Neural crest cell (in vitro differentiated cells): ENCODE measurements around the gene NFIB. TPM values are rescaled to one million over a fixed set of nuclear protein-coding genes. Genes with fewer than 3 reads are reported as not detected.
A peak's percentile ranks its signal among the peaks of the same experiment; 100 is the strongest.

Experiments used
- DNase-seq: peaks from one replicate; pipeline ENCODE4 v3.0.0; 2021; ENCODE audit warnings: low read depth, mixed read lengths, low spot score
- H3K27ac Mint-ChIP-seq: one replicate; pipeline ENCODE4 v1.8.0; 2021; ENCODE audit warnings: mild to moderate bottlenecking, mixed read lengths; ENCODE audit not compliant: unreplicated experiment
- H3K27me3 Mint-ChIP-seq: 2 replicates; pipeline ENCODE4 v1.8.0; 2021; ENCODE audit warnings: low read depth, mild to moderate bottlenecking, mixed read lengths
- H3K36me3 Mint-ChIP-seq: 2 replicates; pipeline ENCODE4 v1.8.0; 2021; ENCODE audit warnings: low read depth, mild to moderate bottlenecking, mixed read lengths
- H3K4me1 Mint-ChIP-seq: 2 replicates; pipeline ENCODE4 v1.8.0; 2021; ENCODE audit warnings: mixed read lengths
- H3K4me3 Mint-ChIP-seq: one replicate; pipeline ENCODE4 v1.8.0; 2021; ENCODE audit warnings: mild to moderate bottlenecking, mixed read lengths
- H3K9me3 Mint-ChIP-seq: 2 replicates; pipeline ENCODE4 v1.8.0; 2021; ENCODE audit warnings: mixed read lengths
- total RNA-seq: library from RNA; stranded (reverse); gene quantifications from 2 replicates; pipeline ENCODE4 v1.2.1, GENCODE V29; 2021
- TF ChIP-seq, protein P1 (sequence below): fragments of 200-600 bp; sonication (generic); conservative IDR thresholded peaks from 2 replicates; pipeline ENCODE4 v1.5.0; 2021; ENCODE audit warnings: antibody characterized with exemption, mild to moderate bottlenecking

The NFIB gene
- total RNA-seq, 1 donor from 2014 or later: 3.7 TPM

DNA sequence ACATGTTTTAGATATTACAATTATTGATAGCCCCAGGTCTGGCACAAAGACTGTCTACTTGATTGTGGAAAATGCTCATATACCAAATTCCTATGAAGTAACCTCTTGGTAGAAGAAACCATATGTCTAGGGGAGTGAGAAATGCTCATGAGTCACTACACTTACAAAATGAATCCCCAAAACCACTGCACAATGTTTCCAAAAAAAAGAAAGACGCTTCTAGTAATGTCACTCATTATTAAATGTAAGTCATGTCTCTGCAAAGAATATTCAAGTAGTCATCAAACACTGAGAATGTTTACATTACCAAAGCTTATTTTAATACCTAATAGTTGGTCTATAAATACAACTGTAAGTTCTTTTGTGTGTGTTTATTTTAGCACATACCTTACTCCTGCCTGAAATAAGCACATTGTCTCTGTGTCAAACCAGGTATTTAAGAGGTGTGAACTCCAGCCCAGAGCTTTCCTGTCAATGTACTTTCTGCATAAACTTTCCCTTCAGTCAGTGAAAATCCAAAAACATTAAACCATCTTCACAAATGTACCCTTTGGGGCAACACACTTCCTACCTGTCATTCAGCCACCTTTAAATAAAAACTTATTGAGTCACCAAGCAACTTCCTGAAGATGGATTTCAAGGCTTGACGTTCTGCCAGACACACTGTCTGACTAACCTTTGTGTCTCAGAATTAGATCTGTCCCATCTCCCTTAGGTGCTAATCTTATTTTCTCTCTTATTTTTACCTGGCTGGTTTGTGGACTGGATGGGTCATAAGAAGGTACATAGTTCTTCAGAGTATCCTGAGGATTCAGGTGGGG lies 194.0 kb downstream of the NFIB start:
- Mint-ChIP-seq H3K4me1 (no peaks in the 10 kb centered on the region), H3K9me3 (no peaks in the 10 kb centered on the region), H3K36me3 (peaks cover 3% of the 10 kb centered on the region), H3K4me3 (no peak overlapping the region), H3K27me3 (no peaks in the 10 kb centered on the region), H3K27ac (no peak overlapping the region)
- TF ChIP-seq, protein P1, sequence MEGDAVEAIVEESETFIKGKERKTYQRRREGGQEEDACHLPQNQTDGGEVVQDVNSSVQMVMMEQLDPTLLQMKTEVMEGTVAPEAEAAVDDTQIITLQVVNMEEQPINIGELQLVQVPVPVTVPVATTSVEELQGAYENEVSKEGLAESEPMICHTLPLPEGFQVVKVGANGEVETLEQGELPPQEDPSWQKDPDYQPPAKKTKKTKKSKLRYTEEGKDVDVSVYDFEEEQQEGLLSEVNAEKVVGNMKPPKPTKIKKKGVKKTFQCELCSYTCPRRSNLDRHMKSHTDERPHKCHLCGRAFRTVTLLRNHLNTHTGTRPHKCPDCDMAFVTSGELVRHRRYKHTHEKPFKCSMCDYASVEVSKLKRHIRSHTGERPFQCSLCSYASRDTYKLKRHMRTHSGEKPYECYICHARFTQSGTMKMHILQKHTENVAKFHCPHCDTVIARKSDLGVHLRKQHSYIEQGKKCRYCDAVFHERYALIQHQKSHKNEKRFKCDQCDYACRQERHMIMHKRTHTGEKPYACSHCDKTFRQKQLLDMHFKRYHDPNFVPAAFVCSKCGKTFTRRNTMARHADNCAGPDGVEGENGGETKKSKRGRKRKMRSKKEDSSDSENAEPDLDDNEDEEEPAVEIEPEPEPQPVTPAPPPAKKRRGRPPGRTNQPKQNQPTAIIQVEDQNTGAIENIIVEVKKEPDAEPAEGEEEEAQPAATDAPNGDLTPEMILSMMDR: no peak
- no peak for DNase-seq

DNA sequence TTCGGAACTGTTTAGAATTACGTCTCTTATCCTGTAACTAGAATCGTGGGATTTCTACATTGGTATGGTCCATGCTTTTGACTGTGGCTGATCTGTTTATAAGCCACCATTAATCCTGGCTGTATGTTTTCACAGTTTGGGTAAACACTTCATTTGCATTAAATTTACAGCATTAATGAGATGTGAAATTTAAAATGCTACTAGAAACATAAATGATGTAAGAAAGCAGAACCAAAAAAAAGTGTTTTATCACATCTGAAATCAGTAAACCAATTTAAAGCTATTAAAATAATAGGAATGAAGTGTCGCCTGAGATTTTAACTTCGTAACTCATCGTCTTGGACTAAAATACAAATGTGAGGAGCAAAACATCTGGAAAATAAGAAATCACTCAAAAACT lies 201.7 kb downstream of the NFIB start:
- TF ChIP-seq, protein P1: no peak
- no peaks in the 10 kb centered on the region for H3K9me3 Mint-ChIP-seq
- no peak overlapping the region for H3K27ac Mint-ChIP-seq
- H3K4me1 Mint-ChIP-seq: peaks cover 9% of the 10 kb centered on the region
- no peaks in the 10 kb centered on the region for H3K36me3 Mint-ChIP-seq
- DNase-seq: no peak
- no peaks in the 10 kb centered on the region for H3K27me3 Mint-ChIP-seq
- H3K4me3 Mint-ChIP-seq: no peak overlapping the region

DNA sequence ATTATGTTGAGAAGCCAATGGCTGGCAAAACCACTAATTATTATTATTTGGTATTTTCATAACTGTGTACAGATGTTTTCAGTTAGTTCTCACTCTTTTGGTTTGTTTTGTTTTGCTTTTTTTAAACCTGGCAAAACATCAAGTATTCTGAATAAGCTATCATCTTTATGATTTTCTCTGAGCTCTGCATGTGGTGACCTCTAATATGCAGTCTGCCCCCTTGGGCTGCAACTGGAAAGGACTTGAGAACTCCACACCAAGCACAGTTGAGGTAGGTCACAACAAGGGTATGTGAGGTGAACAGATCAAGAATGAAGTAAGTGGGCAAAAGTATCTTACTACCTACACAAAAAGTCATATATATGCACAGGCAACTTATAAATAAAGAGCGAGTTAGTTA lies 202.2 kb downstream of the NFIB start:
- Mint-ChIP-seq H3K27ac (no peak overlapping the region), H3K27me3 (no peaks in the 10 kb centered on the region), H3K9me3 (no peaks in the 10 kb centered on the region), H3K4me3 (no peak overlapping the region), H3K36me3 (no peaks in the 10 kb centered on the region), H3K4me1 (peaks cover 9% of the 10 kb centered on the region)
- no peak for DNase-seq
- TF ChIP-seq, protein P1: no peak

DNA sequence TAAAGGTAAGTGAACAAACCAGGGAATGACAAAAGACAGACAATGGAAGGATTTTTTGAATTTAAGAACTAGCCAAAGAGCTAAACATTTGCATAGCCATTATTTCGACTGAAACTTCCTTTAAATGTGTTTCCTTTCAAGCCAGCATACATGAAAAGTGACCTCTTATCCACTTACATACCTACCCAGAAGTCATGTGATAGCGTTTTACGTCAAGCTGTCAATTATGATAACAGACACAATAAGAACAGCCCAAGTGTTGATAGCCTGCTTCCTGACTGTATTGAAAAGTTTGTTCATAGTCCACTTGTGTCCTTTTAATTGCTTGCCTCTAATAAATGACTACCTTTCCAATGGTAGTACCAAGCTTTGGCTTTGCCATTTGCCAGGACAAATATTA lies 206.0 kb downstream of the NFIB start:
- TF ChIP-seq, protein P1: no peak
- peaks cover 9% of the 10 kb centered on the region for H3K4me1 Mint-ChIP-seq
- H3K9me3 Mint-ChIP-seq: no peaks in the 10 kb centered on the region
- DNase-seq: no peak
- no peaks in the 10 kb centered on the region for H3K27me3 Mint-ChIP-seq
- H3K4me3 Mint-ChIP-seq: no peak overlapping the region
- no peak overlapping the region for H3K27ac Mint-ChIP-seq
- H3K36me3 Mint-ChIP-seq: no peaks in the 10 kb centered on the region

DNA sequence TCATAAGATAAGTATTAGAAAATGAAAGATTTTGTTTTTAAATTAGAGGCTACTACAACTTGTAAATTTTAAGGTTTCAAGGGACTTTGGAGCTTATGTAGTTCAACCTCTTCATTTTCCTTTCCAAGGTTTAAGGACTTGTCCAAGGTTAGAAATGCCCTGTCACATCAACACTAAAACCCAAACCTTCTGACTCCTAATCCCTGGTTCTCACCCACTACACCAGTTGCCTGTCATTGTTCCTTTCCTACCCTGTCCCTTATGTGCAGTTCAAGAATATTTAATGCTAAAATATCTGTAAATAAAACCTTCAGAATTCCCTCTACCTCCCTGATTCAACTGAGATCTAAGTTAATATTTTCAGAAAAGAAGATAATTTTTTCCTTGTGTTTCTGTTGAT lies 206.4 kb downstream of the NFIB start:
- peak overlapping the region; percentile 82 for H3K27ac Mint-ChIP-seq

More for the DNA sequence above, 206.4 kb downstream of the NFIB start:
- no peaks in the 10 kb centered on the region for H3K9me3 Mint-ChIP-seq
- H3K36me3 Mint-ChIP-seq: no peaks in the 10 kb centered on the region
- no peak for DNase-seq
- H3K27me3 Mint-ChIP-seq: no peaks in the 10 kb centered on the region
- peaks cover 9% of the 10 kb centered on the region for H3K4me1 Mint-ChIP-seq
- no peak overlapping the region for H3K4me3 Mint-ChIP-seq
- TF ChIP-seq, protein P1: no peak
